ENCODE measurements around the gene ACTL8.

- TF ChIP-seq SUZ12 (IDR thresholded peaks at IDR 0.05; ENCODE audit: extremely low read depth, insufficient read depth, insufficient read length): no peak
- no peak for TF ChIP-seq ZNF274 (IDR thresholded peaks at IDR 0.05; ENCODE audit: low read depth, low read length)
Measured at GRCh38 chr1:17839641-17840196, 84.6 kb downstream of the ACTL8 start.

Measured in NT2/D1 (cell line).